IPS-18c (cell line): Measurements from ENCODE around the gene RDH14.

Experiments used
- H3K4me3 ChIP-seq: 2 replicates; pipeline ENCODE4 v1.7.0; 2013; ENCODE audit warnings: low read depth, mild to moderate bottlenecking, low read length, moderate library complexity; ENCODE audit not compliant: insufficient read depth
- H3K9me3 ChIP-seq: one replicate; pipeline ENCODE4 v1.6.1; 2013; ENCODE audit warnings: mild to moderate bottlenecking, low read length, moderate library complexity; ENCODE audit not compliant: control insufficient read depth, insufficient read depth

Gene RDH14

GRCh38 chr2:18510775-18511174, 49.7 kb downstream of the RDH14 start:
- H3K9me3 ChIP-seq = no peaks in the 10 kb centered on the region

GRCh38 chr2:18506883-18507509, 53.5 kb downstream of the RDH14 start:
- Histone ChIP-seq H3K4me3 (no peak overlapping the region), H3K9me3 (no peaks in the 10 kb centered on the region)

More at GRCh38 chr2:18510775-18511174, 49.7 kb downstream of the RDH14 start:
- no peak overlapping the region for H3K4me3 ChIP-seq

- Histone ChIP-seq H3K4me3 (no peak overlapping the region), H3K9me3 (no peaks in the 10 kb centered on the region)
Observed at GRCh38 chr2:18505703-18506341, 54.6 kb downstream of the RDH14 start.
